Central memory CD8-positive, alpha-beta T cell (primary cell): Measurements from ENCODE around the gene CXCL12.

Source experiments
- ATAC-seq: fragments of 150-1000 bp; cut with Tn5 transposase; replicated peaks from 2 replicates; pipeline ENCODE4 v1.10.0; 2022; ENCODE audit warnings: mild to moderate bottlenecking, moderate FRiP score, moderate number of reproducible peaks; ENCODE audit not compliant: poor library complexity, severe bottlenecking; ENCODE audit errors: extremely low read depth
- DNase-seq, 2 donors: peaks; one replicate each; pipeline ENCODE4 v3.0.0; 2021; ENCODE audit warnings: low spot score in 2 of 2
- H3K27ac Mint-ChIP-seq: one replicate; pipeline ENCODE4 v1.8.0; 2022; ENCODE audit warnings: low read depth, mild to moderate bottlenecking, moderate library complexity, mixed read lengths
- H3K27me3 Mint-ChIP-seq: one replicate; pipeline ENCODE4 v1.8.0; 2022; ENCODE audit warnings: mixed read lengths
- H3K36me3 Mint-ChIP-seq: one replicate; pipeline ENCODE4 v1.8.0; 2022; ENCODE audit warnings: mild to moderate bottlenecking, moderate library complexity, mixed read lengths; ENCODE audit not compliant: insufficient read depth
- H3K4me1 Mint-ChIP-seq: one replicate; pipeline ENCODE4 v1.8.0; 2022; ENCODE audit warnings: mixed read lengths
- H3K4me3 Mint-ChIP-seq: one replicate; pipeline ENCODE4 v1.8.0; 2022; ENCODE audit warnings: mild to moderate bottlenecking, moderate library complexity, mixed read lengths
- H3K9me3 Mint-ChIP-seq: one replicate; pipeline ENCODE4 v1.8.0; 2022; ENCODE audit warnings: mixed read lengths

CXCL12 gene

GRCh38 chr10:44416936-44417335 is 32.0 kb upstream of the CXCL12 start:
- Mint-ChIP-seq H3K9me3 (peaks cover 7% of the 10 kb centered on the region), H3K36me3 (no peaks in the 10 kb centered on the region), H3K27me3 (peaks cover 58% of the 10 kb centered on the region), H3K4me1 (no peaks in the 10 kb centered on the region), H3K27ac (no peak overlapping the region), H3K4me3 (no peak overlapping the region)
- ATAC-seq: no peak
- no peak for DNase-seq

- DNase-seq: no peak
- ATAC-seq: no peak
- Mint-ChIP-seq H3K27ac (no peak overlapping the region), H3K9me3 (peaks cover 10% of the 10 kb centered on the region), H3K4me1 (no peaks in the 10 kb centered on the region), H3K36me3 (no peaks in the 10 kb centered on the region), H3K4me3 (no peak overlapping the region), H3K27me3 (peaks cover 66% of the 10 kb centered on the region)
Observed at GRCh38 chr10:44416021-44416771, 31.3 kb upstream of the CXCL12 start.

- Mint-ChIP-seq H3K27ac (no peak overlapping the region), H3K4me3 (no peak overlapping the region), H3K9me3 (peaks cover 10% of the 10 kb centered on the region), H3K27me3 (peaks cover 76% of the 10 kb centered on the region), H3K36me3 (no peaks in the 10 kb centered on the region), H3K4me1 (no peaks in the 10 kb centered on the region)
- DNase-seq (no peak), ATAC-seq (no peak)
Observed at GRCh38 chr10:44415121-44415520, 30.2 kb upstream of the CXCL12 start.

GRCh38 chr10:44413416-44413815 is 28.5 kb upstream of the CXCL12 start:
- H3K27me3 Mint-ChIP-seq: peaks cover 90% of the 10 kb centered on the region
- H3K4me1 Mint-ChIP-seq: no peaks in the 10 kb centered on the region
- ATAC-seq: no peak
- no peak overlapping the region for H3K27ac Mint-ChIP-seq
- DNase-seq: no peak
- H3K9me3 Mint-ChIP-seq: peaks cover 10% of the 10 kb centered on the region
- no peaks in the 10 kb centered on the region for H3K36me3 Mint-ChIP-seq
- H3K4me3 Mint-ChIP-seq: no peak overlapping the region

GRCh38 chr10:44411251-44411650 is 26.4 kb upstream of the CXCL12 start:
- H3K9me3 Mint-ChIP-seq: peaks cover 6% of the 10 kb centered on the region
- H3K27ac Mint-ChIP-seq: no peak overlapping the region
- ATAC-seq (no peak), DNase-seq (no peak)
- no peak overlapping the region for H3K4me3 Mint-ChIP-seq
- no peaks in the 10 kb centered on the region for H3K36me3 Mint-ChIP-seq
- H3K27me3 Mint-ChIP-seq: peaks cover 68% of the 10 kb centered on the region
- no peaks in the 10 kb centered on the region for H3K4me1 Mint-ChIP-seq

- no peak for ATAC-seq
- no peaks in the 10 kb centered on the region for H3K36me3 Mint-ChIP-seq
Observed at GRCh38 chr10:44404741-44405437, 20.0 kb upstream of the CXCL12 start.

GRCh38 chr10:44402465-44403195 is 17.7 kb upstream of the CXCL12 start:
- Mint-ChIP-seq H3K27ac (no peak overlapping the region), H3K27me3 (peaks cover 24% of the 10 kb centered on the region), H3K36me3 (peaks cover 1% of the 10 kb centered on the region), H3K9me3 (no peaks in the 10 kb centered on the region), H3K4me3 (no peak overlapping the region), H3K4me1 (peaks cover 6% of the 10 kb centered on the region)
- ATAC-seq (no peak), DNase-seq (no peak)

More at GRCh38 chr10:44404741-44405437, 20.0 kb upstream of the CXCL12 start:
- no peak overlapping the region for H3K27ac Mint-ChIP-seq
- no peak for DNase-seq
- H3K27me3 Mint-ChIP-seq: peaks cover 35% of the 10 kb centered on the region
- H3K4me1 Mint-ChIP-seq: peaks cover 6% of the 10 kb centered on the region
- H3K4me3 Mint-ChIP-seq: no peak overlapping the region
- H3K9me3 Mint-ChIP-seq: no peaks in the 10 kb centered on the region

GRCh38 chr10:44400541-44400940 is 15.6 kb upstream of the CXCL12 start:
- H3K9me3 Mint-ChIP-seq: no peaks in the 10 kb centered on the region
- H3K27ac Mint-ChIP-seq: no peak overlapping the region
- H3K36me3 Mint-ChIP-seq: peaks cover 1% of the 10 kb centered on the region
- peaks cover 6% of the 10 kb centered on the region for H3K4me1 Mint-ChIP-seq
- no peak for ATAC-seq
- peaks cover 42% of the 10 kb centered on the region for H3K27me3 Mint-ChIP-seq
- H3K4me3 Mint-ChIP-seq: no peak overlapping the region
- DNase-seq: no peak

- no peak overlapping the region for H3K27ac Mint-ChIP-seq
- H3K27me3 Mint-ChIP-seq: peaks cover 49% of the 10 kb centered on the region
- H3K36me3 Mint-ChIP-seq: peaks cover 1% of the 10 kb centered on the region
- H3K4me1 Mint-ChIP-seq: peaks cover 6% of the 10 kb centered on the region
- no peaks in the 10 kb centered on the region for H3K9me3 Mint-ChIP-seq
- ATAC-seq: no peak
- H3K4me3 Mint-ChIP-seq: no peak overlapping the region
- no peak for DNase-seq
Observed at GRCh38 chr10:44399659-44400451, 15.0 kb upstream of the CXCL12 start.

GRCh38 chr10:44398747-44399658 is 14.1 kb upstream of the CXCL12 start:
- H3K4me3 Mint-ChIP-seq: no peak overlapping the region
- ATAC-seq (no peak), DNase-seq (no peak)
- H3K36me3 Mint-ChIP-seq: peaks cover 1% of the 10 kb centered on the region
- H3K4me1 Mint-ChIP-seq: peaks cover 6% of the 10 kb centered on the region
- no peak overlapping the region for H3K27ac Mint-ChIP-seq
- no peaks in the 10 kb centered on the region for H3K9me3 Mint-ChIP-seq
- H3K27me3 Mint-ChIP-seq: peaks cover 53% of the 10 kb centered on the region

GRCh38 chr10:44398271-44398670 is 13.4 kb upstream of the CXCL12 start:
- no peaks in the 10 kb centered on the region for H3K9me3 Mint-ChIP-seq
- peaks cover 1% of the 10 kb centered on the region for H3K36me3 Mint-ChIP-seq
- ATAC-seq (no peak), DNase-seq (no peak)
- no peak overlapping the region for H3K27ac Mint-ChIP-seq
- peaks cover 60% of the 10 kb centered on the region for H3K27me3 Mint-ChIP-seq
- H3K4me3 Mint-ChIP-seq: no peak overlapping the region
- H3K4me1 Mint-ChIP-seq: peaks cover 6% of the 10 kb centered on the region
